Osteoblast (primary cell): ENCODE measurements around the gene WDR86. TPM values are rescaled to one million over a fixed set of nuclear protein-coding genes. Genes with fewer than 3 reads are reported as not detected.

Experiments used
- DNase-seq: peaks from one replicate; pipeline ENCODE4 v3.0.0; 2011; ENCODE audit warnings: low spot score, mixed read lengths; ENCODE audit not compliant: insufficient read length; ENCODE audit errors: missing footprints
- H2AFZ ChIP-seq: 2 replicates; pipeline ENCODE4 v1.6.0; 2011; ENCODE audit warnings: mild to moderate bottlenecking, low read length
- H3K27ac ChIP-seq: 2 replicates; pipeline ENCODE4 v1.5.1; 2011; ENCODE audit warnings: mild to moderate bottlenecking, low read depth, low read length, moderate library complexity
- H3K27me3 ChIP-seq: 2 replicates; pipeline ENCODE4 v1.6.0; 2012; ENCODE audit warnings: mild to moderate bottlenecking, control low read depth, inconsistent platforms, low read length, moderate library complexity; ENCODE audit not compliant: insufficient read depth
- H3K36me3 ChIP-seq: 2 replicates; pipeline ENCODE4 v1.5.1; 2011; ENCODE audit warnings: mild to moderate bottlenecking, low read length, control low read depth, moderate library complexity; ENCODE audit not compliant: insufficient read depth
- H3K4me1 ChIP-seq: 2 replicates; pipeline ENCODE4 v1.5.1; 2011; ENCODE audit warnings: mild to moderate bottlenecking, low read length, control low read depth, moderate library complexity; ENCODE audit not compliant: insufficient read depth
- H3K4me2 ChIP-seq: 2 replicates; pipeline ENCODE4 v1.6.0; 2011; ENCODE audit warnings: mild to moderate bottlenecking, low read length; ENCODE audit not compliant: insufficient read depth
- H3K4me3 ChIP-seq: fragments of 200-600 bp; sonication (generic); 3 replicates; pipeline ENCODE4 v1.5.1; 2012; ENCODE audit warnings: mild to moderate bottlenecking, low read length, inconsistent platforms; ENCODE audit not compliant: insufficient read depth
- H3K79me2 ChIP-seq: 2 replicates; pipeline ENCODE4 v1.6.0; 2012; ENCODE audit warnings: mild to moderate bottlenecking, low read length, control low read depth, inconsistent platforms; ENCODE audit not compliant: insufficient read depth
- H3K9me3 ChIP-seq: 2 replicates; pipeline ENCODE4 v1.5.1; 2011; ENCODE audit warnings: low read depth, low read length, control low read depth
- H4K20me1 ChIP-seq: 2 replicates; pipeline ENCODE4 v1.6.0; 2012; ENCODE audit warnings: mild to moderate bottlenecking, low read length, control low read depth; ENCODE audit not compliant: insufficient read depth
- CTCF ChIP-seq: IDR thresholded peaks from 2 replicates; pipeline ENCODE4 v1.5.1; 2011; ENCODE audit warnings: mild to moderate bottlenecking, low read depth, low read length, moderate library complexity; ENCODE audit errors: extremely low read depth
- total RNA-seq: library from RNA; depleted of rRNA; stranded (reverse); fragments of >200 nt; gene quantifications from 2 replicates; pipeline ENCODE4 v1.2.3, GENCODE V29; 2012

The WDR86 gene
- total RNA-seq, 1 donor: 15.6 TPM

- no peaks in the 10 kb centered on the region for H3K9me3 ChIP-seq
- no peak overlapping the region for H3K27ac ChIP-seq
- no peaks in the 10 kb centered on the region for H3K79me2 ChIP-seq
- H2AFZ ChIP-seq: no peak overlapping the region
- TF ChIP-seq CTCF: no peak
- H4K20me1 ChIP-seq: no peaks in the 10 kb centered on the region
- H3K4me1 ChIP-seq: no peaks in the 10 kb centered on the region
- H3K4me2 ChIP-seq: no peak overlapping the region
- H3K27me3 ChIP-seq: peaks cover 8% of the 10 kb centered on the region
- DNase-seq: peak; percentile 79
- no peak overlapping the region for H3K4me3 ChIP-seq
- H3K36me3 ChIP-seq: no peaks in the 10 kb centered on the region
Measured at GRCh38 chr7:151393031-151393977, 16.5 kb downstream of the WDR86 start.

DNA sequence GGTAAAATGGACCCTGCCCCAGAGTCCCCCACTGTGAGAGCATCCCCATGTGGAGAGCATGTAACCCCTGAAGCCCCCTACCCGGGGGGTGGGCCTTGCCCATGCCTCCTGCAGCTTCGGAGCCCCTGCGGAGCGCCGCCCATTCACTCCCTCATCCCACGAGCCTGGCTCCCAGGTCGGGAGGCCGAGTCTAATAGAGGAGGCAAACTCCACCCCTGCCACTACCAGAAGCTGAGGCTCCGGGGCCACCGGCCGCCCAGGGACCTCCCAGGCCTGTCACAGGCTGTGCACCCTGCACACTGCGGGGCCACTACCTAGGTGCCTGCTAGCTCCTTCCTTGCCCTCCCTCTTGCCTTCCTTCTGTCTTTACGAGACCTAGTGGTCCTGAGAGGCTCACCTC, 17.4 kb downstream of the WDR86 start:
- H3K4me2 ChIP-seq: no peak overlapping the region
- no peak overlapping the region for H2AFZ ChIP-seq
- H3K9me3 ChIP-seq: no peaks in the 10 kb centered on the region
- H3K4me3 ChIP-seq: no peak overlapping the region
- H3K27ac ChIP-seq: no peak overlapping the region
- no peaks in the 10 kb centered on the region for H3K79me2 ChIP-seq
- H4K20me1 ChIP-seq: no peaks in the 10 kb centered on the region
- TF ChIP-seq CTCF: no peak
- peaks cover 8% of the 10 kb centered on the region for H3K27me3 ChIP-seq
- no peak for DNase-seq
- H3K36me3 ChIP-seq: no peaks in the 10 kb centered on the region
- no peaks in the 10 kb centered on the region for H3K4me1 ChIP-seq

- Histone ChIP-seq H3K4me1 (no peaks in the 10 kb centered on the region), H3K4me3 (no peak overlapping the region), H3K36me3 (no peaks in the 10 kb centered on the region), H3K27me3 (peaks cover 8% of the 10 kb centered on the region), H3K9me3 (no peaks in the 10 kb centered on the region), H4K20me1 (no peaks in the 10 kb centered on the region), H3K27ac (no peak overlapping the region), H3K4me2 (no peak overlapping the region), H3K79me2 (no peaks in the 10 kb centered on the region), H2AFZ (no peak overlapping the region)
- TF ChIP-seq CTCF: no peak
- DNase-seq: no peak
Measured at GRCh38 chr7:151392002-151392401, 17.8 kb downstream of the WDR86 start.

DNA sequence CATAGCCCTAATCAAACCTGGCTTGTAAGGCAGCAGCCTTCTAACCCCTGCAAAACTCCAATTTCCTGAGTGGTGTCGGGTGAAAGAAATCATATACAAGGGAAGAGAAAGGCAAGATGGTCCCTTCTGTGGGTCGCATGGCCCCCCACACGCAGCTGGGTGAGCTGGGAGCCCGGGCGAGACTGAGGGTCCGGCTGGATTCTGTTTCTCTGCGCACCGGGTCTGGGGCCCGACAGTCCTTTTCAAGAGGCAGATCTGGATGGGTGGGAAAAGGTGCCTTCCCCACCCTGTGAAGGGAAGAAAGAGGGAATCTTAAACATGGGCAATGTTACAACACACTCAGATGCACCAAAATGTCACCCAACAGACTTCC, 18.5 kb downstream of the WDR86 start:
- no peaks in the 10 kb centered on the region for H3K36me3 ChIP-seq
- TF ChIP-seq CTCF: no peak
- no peaks in the 10 kb centered on the region for H3K9me3 ChIP-seq
- no peaks in the 10 kb centered on the region for H4K20me1 ChIP-seq
- H3K4me3 ChIP-seq: no peak overlapping the region
- H3K79me2 ChIP-seq: no peaks in the 10 kb centered on the region
- H3K27me3 ChIP-seq: peaks cover 8% of the 10 kb centered on the region
- no peak for DNase-seq
- no peak overlapping the region for H2AFZ ChIP-seq
- no peaks in the 10 kb centered on the region for H3K4me1 ChIP-seq
- H3K4me2 ChIP-seq: no peak overlapping the region
- H3K27ac ChIP-seq: no peak overlapping the region
